GM19239 (cell line): ENCODE data around the gene PODNL1.
"Not testable (repeated sequence)": the region's sequence is repeated elsewhere in the genome, so short reads cannot be mapped to it uniquely, and the experiment has no call there.

Experiments
- DNase-seq: peaks from one replicate; pipeline ENCODE4 v3.0.0; 2011; ENCODE audit warnings: low spot score; ENCODE audit not compliant: insufficient read length
- FAIRE-seq: peaks from 2 replicates; lab custom pipeline; 2011; peaks lifted over from hg19 to GRCh38; lab: Jason Lieb, UNC

Gene PODNL1

DNA sequence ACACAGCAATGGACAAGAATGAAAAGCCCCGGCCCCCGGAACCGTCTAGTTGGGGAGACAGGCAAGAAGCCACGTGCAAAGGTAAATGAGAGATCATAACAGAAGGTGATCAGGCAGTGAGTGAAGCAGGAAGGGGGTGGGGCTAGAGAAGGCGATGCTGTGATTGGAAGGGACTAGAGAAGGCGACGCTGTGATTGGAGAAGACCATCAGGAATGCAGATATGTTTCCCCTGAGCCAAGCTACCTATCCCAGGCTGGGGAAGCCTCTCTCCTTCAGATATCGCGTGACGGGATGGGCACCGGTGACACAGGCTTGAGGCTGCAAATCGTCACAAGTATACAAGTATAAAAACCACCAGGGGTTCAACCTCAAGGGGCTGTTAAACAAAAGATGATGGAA is 35.9 kb upstream of the PODNL1 start:
- no peak for DNase-seq
- no peak for FAIRE-seq

- DNase-seq, FAIRE-seq: not testable (repeated sequence)
Measured at GRCh38 chr19:13973479-13973878, 35.3 kb upstream of the PODNL1 start.

GRCh38 chr19:13972368-13973155 is 34.3 kb upstream of the PODNL1 start:
- DNase-seq = no peak
- FAIRE-seq = no peak

GRCh38 chr19:13971868-13972267 is 33.7 kb upstream of the PODNL1 start:
- FAIRE-seq, DNase-seq: not testable (repeated sequence)

GRCh38 chr19:13969897-13970296 is 31.7 kb upstream of the PODNL1 start:
- DNase-seq (no peak), FAIRE-seq (no peak)

DNA sequence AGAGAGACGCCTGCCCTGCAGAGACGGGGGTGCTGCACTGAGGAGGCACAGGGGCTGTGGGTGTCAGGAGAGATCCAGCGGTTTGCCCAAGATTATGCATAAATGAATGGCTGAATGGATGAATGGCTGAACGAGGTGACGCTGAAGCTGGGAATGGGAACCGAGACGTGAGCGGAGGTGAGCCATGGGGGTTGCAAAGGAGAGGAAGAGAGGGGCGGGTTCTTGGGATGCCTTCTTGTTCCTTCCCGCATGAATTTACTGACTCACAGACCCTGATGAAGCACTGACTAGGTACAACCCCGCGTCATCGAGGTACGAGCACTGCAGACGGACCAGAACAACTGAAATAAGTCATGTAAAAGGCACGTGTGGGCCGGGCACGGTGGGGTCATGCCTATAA is 30.8 kb upstream of the PODNL1 start:
- FAIRE-seq (no peak), DNase-seq (no peak)

DNA sequence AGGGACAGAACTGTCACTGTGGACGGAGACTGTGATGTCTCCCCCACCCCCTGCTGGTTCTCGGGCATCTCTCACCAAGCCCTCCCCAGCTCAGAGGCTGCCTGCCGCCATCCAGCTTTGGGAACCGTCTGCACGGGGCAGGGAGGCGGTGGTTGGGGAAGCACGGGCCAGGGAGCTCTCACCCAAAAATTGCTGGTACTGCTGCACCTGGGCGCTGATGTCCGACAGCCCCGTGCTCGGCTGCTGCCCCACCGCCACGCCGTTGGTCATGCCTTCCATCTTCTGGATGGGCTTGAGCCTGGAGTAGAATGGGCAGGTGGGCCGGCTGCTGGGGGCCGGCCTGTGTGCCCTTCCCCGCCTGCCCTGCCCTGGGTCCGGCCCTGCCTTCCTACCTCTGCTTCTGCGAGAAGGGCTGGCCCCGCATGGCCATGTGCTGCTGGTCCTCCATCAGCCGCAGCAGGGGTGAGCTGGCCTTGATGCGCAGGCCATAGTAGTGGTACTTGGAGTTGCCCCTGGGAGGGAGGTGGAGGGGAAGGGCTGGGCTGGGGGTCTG is 30.2 kb upstream of the PODNL1 start:
- no peak for FAIRE-seq

GRCh38 chr19:13967206-13967605 is 29.0 kb upstream of the PODNL1 start:
- not testable (repeated sequence) for DNase-seq, FAIRE-seq

More for the DNA sequence above, 30.2 kb upstream of the PODNL1 start:
- no peak for DNase-seq

GRCh38 chr19:13966684-13967128 is 28.5 kb upstream of the PODNL1 start:
- DNase-seq (no peak), FAIRE-seq (no peak)

GRCh38 chr19:13965926-13966683 is 27.9 kb upstream of the PODNL1 start:
- no peak for FAIRE-seq
- DNase-seq = no peak

GRCh38 chr19:13965377-13965896 is 27.2 kb upstream of the PODNL1 start:
- FAIRE-seq (no peak), DNase-seq (no peak)

GRCh38 chr19:13964776-13965175 is 26.6 kb upstream of the PODNL1 start:
- FAIRE-seq = no peak
- no peak for DNase-seq

GRCh38 chr19:13963603-13964105 is 25.4 kb upstream of the PODNL1 start:
- FAIRE-seq = no peak

GRCh38 chr19:13962699-13963602 is 24.7 kb upstream of the PODNL1 start:
- no peak for DNase-seq
- FAIRE-seq = no peak

More at GRCh38 chr19:13963603-13964105, 25.4 kb upstream of the PODNL1 start:
- no peak for DNase-seq

GRCh38 chr19:13961826-13962698 is 23.8 kb upstream of the PODNL1 start:
- FAIRE-seq = no peak
- DNase-seq = no peak

- no peak for FAIRE-seq
Measured at GRCh38 chr19:13960863-13961784, 22.9 kb upstream of the PODNL1 start.

More at GRCh38 chr19:13960863-13961784, 22.9 kb upstream of the PODNL1 start:
- DNase-seq = no peak
